Epidermal melanocyte (primary cell): ENCODE measurements around the gene SPG7.

Source experiments
- DNase-seq: peaks from one replicate; pipeline ENCODE4 v3.0.0; 2011; ENCODE audit warnings: low spot score; ENCODE audit not compliant: insufficient read length

Gene SPG7

GRCh38 chr16:89484923-89485679, 23.1 kb upstream of the SPG7 start:
- no peak for DNase-seq

- DNase-seq, result no peak
These were observed 22.4 kb upstream of the SPG7 start for GRCh38 chr16:89485701-89486246.

DNA sequence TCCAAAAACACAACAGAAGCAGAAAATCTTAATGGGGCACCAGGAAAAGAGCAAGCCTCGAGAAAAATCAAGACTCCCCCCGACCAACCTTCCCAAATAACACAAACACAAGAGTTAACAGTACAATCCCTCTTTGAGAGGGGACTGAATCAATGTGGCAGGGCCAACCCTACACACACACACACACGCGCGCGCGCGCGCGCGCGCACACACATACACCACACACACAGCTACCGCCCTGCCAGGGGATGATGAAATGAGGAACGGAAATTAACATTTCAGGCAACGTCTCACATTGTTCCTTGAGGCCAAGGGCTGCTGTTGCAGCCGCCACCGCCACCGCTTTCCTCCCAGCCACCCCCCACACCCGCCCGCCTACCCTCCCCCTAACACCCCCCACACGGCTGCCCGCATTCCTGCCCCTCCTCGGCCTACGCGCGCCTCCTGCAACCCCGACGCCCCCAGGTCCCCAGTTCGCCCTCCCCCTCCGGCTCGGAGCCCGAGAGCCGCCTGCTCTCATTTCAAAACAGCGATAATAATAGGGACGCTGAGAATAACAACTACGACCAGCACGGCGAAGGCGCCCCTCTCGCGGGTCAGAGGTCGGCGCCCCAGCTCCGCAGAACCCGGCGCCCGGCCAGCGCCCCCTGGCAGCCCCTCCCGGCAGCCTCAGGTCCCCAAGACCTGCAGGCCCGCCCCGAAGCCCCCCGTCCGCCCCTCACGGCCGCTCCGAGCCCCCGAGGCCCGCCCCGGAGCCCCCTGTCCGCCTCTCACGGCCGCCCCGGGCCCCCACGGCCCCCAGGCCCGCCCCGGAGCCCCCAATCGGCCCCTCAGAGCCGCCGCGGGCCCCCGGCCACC, 18.9 kb upstream of the SPG7 start:
- DNase-seq, result peak; percentile 48

- peak; percentile 7 for DNase-seq
These were observed 18.2 kb upstream of the SPG7 start for GRCh38 chr16:89489898-89490438.

DNA sequence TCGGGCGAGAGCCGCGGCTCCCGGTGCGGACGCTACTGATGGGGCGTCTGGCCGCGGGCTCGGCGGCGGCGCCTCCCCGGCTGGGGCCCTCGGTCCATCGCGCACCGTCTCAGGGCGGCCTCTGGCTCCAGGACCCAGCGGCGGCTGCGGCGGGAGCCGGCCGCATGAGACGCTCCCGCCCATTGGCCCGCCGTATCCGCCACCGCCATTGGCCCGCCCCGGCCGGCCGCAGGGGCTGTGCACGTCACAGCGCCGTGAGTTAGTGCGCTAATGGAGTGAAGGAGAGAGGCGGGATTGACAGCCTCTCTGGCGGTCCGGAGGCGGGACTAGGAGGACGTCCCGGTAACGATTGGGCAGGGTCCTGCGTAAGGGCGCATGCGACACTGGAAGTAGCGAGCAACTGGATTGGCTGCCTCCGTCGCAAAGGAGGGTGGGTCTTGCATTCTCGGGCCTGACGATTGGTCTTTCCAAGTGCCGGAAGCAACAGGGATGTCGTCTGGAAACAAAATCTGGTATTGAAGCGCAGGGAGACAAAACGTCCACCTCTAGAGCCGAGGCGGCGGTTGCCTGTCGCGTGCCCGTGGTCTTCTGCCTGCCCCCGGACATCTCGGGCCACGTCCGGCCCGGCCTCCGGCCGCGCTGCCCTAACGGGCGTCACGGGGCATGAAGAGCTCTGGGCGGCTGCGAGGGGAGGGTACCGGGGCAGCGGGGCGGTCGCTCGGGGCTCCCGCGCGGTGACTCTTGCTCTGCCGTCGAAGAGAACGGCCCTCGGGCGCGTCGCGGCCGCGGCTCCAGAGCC, 17.6 kb upstream of the SPG7 start, which contains the start of gene ANKRD11:
Gene ANKRD11 (minus strand): TSS at position 123 of the 799 bp plus-strand sequence. CDS start 173,542 bp downstream, outside the sequence.
- DNase-seq, result peak; percentile 98

DNA sequence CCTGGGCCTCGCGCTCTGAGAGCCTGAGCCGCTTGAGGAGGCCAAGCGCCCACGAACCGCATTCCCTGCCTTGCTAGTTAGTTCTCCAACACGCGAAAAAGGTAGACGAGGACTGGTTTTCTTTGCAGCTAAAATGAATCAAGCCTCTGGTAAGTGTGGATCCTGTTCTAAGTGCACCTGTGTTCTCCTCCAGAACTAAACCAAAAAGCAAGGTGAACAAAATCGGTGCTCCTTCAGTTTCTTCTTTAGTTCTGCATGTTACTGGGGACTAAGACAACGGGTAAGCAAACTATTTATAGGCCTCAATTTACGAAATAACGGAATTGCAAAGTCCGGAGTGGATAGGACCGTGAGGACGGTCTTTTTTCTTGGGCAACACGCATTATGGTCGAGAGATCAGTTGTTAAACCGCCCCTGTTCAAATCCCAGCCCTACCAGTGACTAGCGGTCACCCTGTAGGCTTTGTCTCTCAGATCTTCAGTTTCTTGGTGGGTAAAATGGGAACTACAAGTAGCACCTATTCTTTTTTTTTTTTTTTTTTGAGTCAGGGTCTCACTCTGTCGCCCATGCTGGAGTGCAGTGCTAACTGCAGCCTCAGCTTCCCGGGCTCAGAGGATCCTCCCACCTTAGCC, 16.8 kb upstream of the SPG7 start:
- DNase-seq, result peak; percentile 19

- peak; percentile 7 for DNase-seq
These were observed 16.1 kb upstream of the SPG7 start for GRCh38 chr16:89491974-89492687.

GRCh38 chr16:89493776-89494175, 14.4 kb upstream of the SPG7 start:
- peak; percentile 0 for DNase-seq

GRCh38 chr16:89495121-89495520, 13.1 kb upstream of the SPG7 start:
- DNase-seq, result peak; percentile 18

DNA sequence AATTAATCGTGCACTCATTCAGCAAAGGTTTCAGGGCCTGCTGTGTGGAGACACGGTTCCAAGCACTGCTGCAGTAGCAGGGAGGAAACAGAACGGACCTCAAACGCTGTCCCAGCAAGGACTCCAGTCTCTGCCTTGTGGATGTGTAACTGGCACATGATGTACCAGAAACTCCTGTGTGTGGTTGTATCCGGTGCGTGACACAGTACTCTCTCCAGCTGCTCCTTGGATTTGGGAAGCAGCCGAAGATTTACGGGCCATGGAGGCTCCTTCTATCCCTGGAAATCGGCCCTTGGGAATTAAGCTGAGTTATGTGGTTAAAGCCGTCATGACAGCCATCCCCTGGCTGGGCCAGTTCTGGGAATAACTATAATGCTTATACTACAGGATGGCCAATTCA, 9.4 kb upstream of the SPG7 start:
- DNase-seq, result peak; percentile 38

DNA sequence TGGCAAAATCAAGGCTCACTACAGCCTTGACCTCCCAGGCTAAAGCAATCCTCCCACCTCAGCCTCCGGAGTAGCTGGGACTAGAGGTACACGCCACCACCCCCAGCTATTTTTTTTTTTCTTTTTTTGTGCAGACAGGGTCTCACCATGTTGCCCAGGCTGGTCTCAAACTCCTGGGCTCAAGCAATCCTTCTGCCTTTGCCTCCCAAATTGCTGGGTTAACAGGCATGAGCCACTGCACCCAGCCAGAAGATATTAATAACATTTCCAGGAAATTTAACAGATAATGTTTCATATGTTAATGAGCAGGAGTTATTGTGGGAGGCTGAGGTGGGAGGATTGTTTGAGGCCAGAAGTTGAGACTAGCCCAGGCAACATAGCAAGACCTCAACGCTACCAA, 8.4 kb upstream of the SPG7 start:
- no peak for DNase-seq

DNA sequence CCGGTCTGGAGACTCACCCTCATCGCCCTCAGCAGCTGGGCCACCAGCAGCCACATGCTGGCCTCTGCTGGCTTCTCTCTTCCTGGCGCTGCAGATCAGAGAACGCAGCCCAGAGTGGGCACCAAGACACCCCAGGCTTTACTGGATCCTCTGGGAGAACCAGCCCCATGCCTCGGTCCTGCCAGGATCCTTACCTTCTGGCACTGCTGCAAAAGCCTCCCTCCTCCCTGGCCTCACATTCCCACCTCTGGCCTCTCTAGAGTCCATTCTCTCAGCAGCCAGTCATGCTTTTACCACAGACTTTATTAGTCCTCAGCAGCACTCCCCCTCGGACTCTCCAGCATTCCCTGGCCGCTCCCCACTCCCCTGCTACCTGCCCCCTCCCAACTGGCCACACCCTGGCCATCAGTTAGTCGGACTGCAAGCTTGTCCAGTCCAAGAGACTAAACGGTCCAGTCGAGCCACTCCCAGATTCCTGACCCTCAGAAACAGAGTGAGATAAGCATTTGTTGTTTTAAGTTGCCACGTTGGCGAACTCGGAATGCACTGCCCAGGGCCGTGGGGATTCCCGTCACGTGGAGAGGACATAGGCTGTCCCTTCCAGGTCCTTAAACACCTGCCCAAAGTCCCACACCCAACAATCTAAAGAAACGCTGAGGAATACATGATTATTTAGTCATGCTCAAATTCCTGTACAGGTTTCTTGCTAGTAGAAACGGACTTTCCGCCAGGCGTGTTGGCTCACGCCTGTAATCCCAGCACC, 5.9 kb upstream of the SPG7 start:
- DNase-seq, result peak; percentile 13

- DNase-seq, result peak; percentile 10
These were observed 4.1 kb upstream of the SPG7 start for GRCh38 chr16:89504091-89504490.

DNA sequence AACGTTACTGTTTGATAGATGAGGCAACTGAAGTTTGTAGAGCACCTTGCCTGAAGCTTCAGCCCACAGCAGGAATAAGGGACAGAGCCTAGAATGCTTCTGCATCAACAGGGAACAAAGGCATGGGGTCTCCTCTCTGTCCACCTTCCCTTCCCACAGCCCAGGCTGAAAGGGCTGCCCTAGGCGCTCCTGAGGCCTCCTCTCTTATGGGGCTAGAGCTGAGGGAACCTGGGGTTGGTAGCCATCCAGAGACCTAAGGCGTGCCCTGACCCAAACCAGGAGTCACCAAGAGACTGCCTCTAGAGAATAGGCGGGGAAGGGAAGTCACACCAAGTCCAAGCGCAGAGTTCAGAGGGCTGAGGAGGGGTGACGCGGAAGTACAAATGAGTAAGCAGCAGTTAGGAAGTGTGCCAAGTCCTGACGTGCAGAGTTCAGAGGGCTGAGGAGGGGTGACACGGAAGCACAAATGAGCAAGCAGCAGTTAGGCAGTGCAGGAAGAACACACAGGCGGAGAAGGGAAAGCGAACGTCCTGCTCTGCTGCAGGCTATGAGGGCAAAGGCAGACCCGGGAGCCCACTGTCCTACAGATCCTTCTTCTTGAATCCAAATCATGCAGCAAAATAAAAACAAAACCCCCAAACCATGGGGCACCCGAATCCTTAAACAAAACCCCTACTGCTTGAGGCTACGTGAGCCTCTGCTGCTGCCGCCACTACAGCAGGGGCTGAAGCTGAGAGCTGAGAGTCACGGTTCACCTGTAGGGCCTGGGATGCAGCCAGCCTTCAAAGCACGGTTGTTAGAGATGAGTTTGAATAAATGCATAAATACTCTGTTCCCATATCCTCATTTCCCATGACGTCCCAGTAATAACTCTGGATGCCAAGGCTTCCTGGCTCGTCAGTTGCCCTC, 2.7 kb upstream of the SPG7 start:
- DNase-seq, result peak; percentile 30

- peak; percentile 4 for DNase-seq
These were observed 2.1 kb upstream of the SPG7 start for GRCh38 chr16:89506113-89506504.

DNA sequence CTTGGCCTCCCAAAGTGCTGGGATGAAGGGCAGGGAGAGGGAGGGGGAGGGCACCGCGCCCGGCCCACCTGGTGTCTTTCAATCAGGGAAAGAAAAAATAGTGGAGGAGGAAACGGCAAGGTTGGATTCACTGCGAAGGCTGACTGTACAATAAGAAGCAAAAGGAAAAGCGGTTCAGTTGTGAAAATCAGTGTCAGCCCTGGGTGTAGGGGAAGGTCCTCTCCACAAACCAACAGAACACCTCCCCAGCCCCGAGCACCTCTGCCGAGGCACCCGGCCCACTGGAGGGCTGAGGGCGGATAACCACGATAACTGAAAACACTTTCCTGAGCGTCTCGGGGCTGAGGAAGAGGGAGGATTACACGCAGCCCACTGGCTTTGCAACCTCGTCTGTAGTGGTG, 1.4 kb upstream of the SPG7 start:
- DNase-seq, result no peak

DNA sequence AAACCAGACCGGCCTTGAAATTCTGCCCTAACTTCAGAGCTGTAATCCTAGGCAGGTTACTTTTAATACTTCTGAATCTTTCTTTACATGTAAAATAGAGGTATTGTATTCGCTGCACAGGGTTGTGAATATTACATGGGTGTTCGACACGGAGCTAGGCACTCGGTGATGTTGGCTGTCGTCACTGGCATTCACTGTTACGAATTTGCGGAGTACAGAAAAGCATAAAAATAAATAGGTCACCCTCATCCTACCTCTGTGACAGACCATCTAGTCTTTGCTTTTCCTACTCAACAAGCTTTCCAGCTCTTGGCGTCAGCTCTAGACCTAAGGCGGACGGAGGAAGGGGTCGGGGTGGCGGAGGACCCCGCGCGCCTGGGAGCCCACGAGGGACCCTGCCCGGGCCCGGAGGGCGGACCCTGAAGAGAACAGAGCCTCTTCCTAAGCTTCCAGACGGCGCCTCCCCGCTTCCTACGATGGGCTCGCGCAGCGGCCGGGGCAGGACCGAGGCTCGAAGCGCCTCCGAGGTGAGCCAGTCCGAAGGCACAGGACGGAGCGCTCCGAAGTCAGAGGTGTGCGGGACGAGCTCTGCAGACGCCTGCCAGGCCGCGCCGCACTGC, 879 bp upstream of the SPG7 start:
- DNase-seq, result peak; percentile 6

DNA sequence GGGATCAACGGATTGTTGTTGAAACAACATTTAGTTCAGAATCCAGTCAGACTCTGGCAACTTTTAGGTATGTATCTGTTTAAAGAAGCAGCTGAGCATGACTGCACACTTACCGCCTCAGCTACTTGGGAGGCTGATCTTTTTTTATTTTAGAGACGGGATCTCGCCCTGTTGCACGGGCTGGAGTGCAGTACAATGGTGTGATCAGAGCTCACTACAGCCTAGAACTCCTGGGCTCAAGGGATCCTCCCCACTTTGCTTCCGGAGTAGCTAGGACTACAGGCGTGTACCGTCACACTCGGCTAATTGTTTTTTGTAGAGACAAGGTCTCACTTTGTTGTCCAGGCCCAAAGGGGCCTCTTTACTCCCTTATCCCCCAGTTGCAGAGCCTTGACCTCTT, 2.3 kb downstream of the SPG7 start:
- DNase-seq, result no peak
